Loucy (cell line): Measurements from ENCODE around the gene CTIF.

Source experiments
- CTCF ChIP-seq: fragments of 200-600 bp; sonication (generic); conservative IDR thresholded peaks from 2 replicates; pipeline ENCODE4 v1.5.1; 2014; ENCODE audit warnings: mild to moderate bottlenecking, antibody characterized with exemption, low read length
- EZH2phosphoT487 ChIP-seq: fragments of 200-600 bp; IDR thresholded peaks from 2 replicates; pipeline ENCODE4 v1.6.1; 2018; ENCODE audit warnings: antibody characterized with exemption, mild to moderate bottlenecking, moderate library complexity, borderline replicate concordance

GRCh38 chr18:48826806-48827205 is 288.0 kb downstream of the CTIF start:
- no peak for TF ChIP-seq CTCF
- no peak for TF ChIP-seq EZH2phosphoT487
